Inferior parietal cortex (tissue), 1 donor: ENCODE measurements around the gene CYTL1.
"Not testable (repeated sequence)": the region's sequence is repeated elsewhere in the genome, so short reads cannot be mapped to it uniquely, and the experiment has no call there.

Experiments used
- DNase-seq: peaks from one replicate; pipeline ENCODE4 v3.0.0-alpha.2; 2016; ENCODE audit errors: extremely low spot score

The CYTL1 gene

GRCh38 chr4:5019274-5019673 lies at the start of gene CYTL1:
Gene CYTL1, minus strand, starts transcription at chr4:5019458. Its CDS starts 13 bp downstream, at chr4:5019445.
- no peak for DNase-seq

- no peak for DNase-seq
Measured at GRCh38 chr4:5067908-5068307, 48.6 kb upstream of the CYTL1 start.

GRCh38 chr4:5066968-5067367 lies 47.7 kb upstream of the CYTL1 start:
- not testable (repeated sequence) for DNase-seq

- DNase-seq, result no peak
Measured at GRCh38 chr4:5066101-5066500, 46.8 kb upstream of the CYTL1 start.

GRCh38 chr4:5055411-5055810 lies 36.2 kb upstream of the CYTL1 start:
- DNase-seq, result no peak

GRCh38 chr4:5054532-5054931 lies 35.3 kb upstream of the CYTL1 start:
- no peak for DNase-seq

GRCh38 chr4:5052726-5053425 lies 33.6 kb upstream of the CYTL1 start:
- DNase-seq, result no peak

GRCh38 chr4:5052204-5052702 lies 33.0 kb upstream of the CYTL1 start:
- no peak for DNase-seq

- DNase-seq, result peak; percentile 11
Measured at GRCh38 chr4:5051278-5052203, 32.3 kb upstream of the CYTL1 start, which contains the start of gene STK32B. Gene STK32B, plus strand, starts transcription at chr4:5051480.

- peak; percentile 82 for DNase-seq
Measured at GRCh38 chr4:5050520-5051277, 31.4 kb upstream of the CYTL1 start.

- no peak for DNase-seq
Measured at GRCh38 chr4:5048721-5049120, 29.5 kb upstream of the CYTL1 start.

- no peak for DNase-seq
Measured at GRCh38 chr4:5045097-5045496, 25.8 kb upstream of the CYTL1 start.

GRCh38 chr4:5044341-5044740 lies 25.1 kb upstream of the CYTL1 start:
- DNase-seq, result no peak

- DNase-seq, result no peak
Measured at GRCh38 chr4:5043579-5043978, 24.3 kb upstream of the CYTL1 start.

GRCh38 chr4:5041699-5042098 lies 22.4 kb upstream of the CYTL1 start:
- DNase-seq, result no peak

- no peak for DNase-seq
Measured at GRCh38 chr4:5040856-5041620, 21.8 kb upstream of the CYTL1 start.

- DNase-seq, result no peak
Measured at GRCh38 chr4:5039800-5040199, 20.5 kb upstream of the CYTL1 start.

GRCh38 chr4:5037553-5038551 lies 18.6 kb upstream of the CYTL1 start:
- DNase-seq, result no peak

GRCh38 chr4:5036239-5036638 lies 17.0 kb upstream of the CYTL1 start:
- DNase-seq, result no peak

- DNase-seq, result no peak
Measured at GRCh38 chr4:5034206-5034605, 14.9 kb upstream of the CYTL1 start.
